ENCODE results near the gene TSPAN3. TPM values are rescaled to one million over a fixed set of nuclear protein-coding genes. Genes with fewer than 3 reads are reported as not detected.

Gene TSPAN3
- total RNA-seq, 1 experiment from 2014 or later: 84.9 TPM

DNA sequence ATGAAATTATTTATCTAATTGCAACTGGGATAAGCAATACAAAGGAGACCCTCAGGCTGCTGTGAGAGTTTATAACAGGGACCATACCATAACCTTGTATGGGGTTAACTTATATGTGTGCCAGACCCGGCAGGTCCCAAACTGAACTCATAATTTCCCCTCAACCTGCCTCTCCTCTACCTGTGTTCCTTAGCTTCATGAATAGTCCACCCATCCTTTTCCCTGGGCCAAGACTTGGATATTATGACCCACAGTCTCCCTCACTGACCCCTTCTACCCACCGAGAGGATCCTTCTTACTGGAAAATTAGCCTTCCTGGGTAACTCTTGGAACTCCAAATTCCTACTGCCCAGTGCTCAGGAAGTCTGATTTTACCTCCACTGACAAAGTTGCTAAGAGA lies 3.4 kb upstream of the TSPAN3 start (continued):
- TF ChIP-seq, protein P1, sequence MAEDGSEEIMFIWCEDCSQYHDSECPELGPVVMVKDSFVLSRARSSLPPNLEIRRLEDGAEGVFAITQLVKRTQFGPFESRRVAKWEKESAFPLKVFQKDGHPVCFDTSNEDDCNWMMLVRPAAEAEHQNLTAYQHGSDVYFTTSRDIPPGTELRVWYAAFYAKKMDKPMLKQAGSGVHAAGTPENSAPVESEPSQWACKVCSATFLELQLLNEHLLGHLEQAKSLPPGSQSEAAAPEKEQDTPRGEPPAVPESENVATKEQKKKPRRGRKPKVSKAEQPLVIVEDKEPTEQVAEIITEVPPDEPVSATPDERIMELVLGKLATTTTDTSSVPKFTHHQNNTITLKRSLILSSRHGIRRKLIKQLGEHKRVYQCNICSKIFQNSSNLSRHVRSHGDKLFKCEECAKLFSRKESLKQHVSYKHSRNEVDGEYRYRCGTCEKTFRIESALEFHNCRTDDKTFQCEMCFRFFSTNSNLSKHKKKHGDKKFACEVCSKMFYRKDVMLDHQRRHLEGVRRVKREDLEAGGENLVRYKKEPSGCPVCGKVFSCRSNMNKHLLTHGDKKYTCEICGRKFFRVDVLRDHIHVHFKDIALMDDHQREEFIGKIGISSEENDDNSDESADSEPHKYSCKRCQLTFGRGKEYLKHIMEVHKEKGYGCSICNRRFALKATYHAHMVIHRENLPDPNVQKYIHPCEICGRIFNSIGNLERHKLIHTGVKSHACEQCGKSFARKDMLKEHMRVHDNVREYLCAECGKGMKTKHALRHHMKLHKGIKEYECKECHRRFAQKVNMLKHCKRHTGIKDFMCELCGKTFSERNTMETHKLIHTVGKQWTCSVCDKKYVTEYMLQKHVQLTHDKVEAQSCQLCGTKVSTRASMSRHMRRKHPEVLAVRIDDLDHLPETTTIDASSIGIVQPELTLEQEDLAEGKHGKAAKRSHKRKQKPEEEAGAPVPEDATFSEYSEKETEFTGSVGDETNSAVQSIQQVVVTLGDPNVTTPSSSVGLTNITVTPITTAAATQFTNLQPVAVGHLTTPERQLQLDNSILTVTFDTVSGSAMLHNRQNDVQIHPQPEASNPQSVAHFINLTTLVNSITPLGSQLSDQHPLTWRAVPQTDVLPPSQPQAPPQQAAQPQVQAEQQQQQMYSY (CRISPR knock-in tag; IDR thresholded peaks at IDR 0.05): no peak

DNA sequence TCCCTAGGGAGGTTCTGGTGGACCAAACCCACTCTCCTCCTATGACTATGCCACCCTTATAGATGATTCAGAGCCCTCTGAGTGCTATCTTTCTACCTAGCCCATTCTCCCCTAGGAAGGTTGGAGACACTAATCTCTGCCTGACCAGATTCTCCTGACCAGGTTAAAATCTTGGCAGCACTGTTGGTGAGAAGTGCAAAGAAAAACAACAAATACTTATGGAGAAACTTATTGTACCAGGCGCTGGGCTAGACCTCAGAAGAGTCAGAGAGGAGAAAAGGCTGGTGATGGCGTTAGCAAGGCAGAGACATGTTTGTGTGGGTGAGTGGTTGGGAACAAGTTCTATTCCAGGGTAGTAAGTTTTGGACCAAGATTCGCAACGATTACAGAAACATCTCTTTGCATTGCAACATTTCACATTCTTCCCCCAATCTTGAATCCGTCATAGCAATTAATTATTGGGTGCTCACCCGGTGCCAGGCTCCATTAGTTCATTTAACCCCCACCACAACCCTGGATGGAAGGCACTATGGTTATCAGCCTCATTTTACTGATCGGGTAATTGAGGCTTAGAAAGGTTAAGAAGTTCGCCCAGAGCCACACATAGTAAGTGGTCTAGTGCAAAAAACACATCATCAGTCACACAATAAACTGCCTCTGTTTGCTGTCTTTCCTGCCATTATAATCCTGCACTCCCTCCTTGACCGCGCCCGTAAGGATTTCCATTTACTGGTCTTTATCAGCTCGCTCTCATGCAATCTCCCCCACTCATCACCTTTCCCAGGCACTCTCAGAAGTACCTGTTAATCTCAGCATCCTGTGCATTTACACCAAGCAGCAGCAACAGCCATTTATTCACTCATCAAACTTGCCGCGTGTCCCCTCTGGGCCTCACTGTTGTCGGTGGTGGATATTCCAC lies 655 bp upstream of the TSPAN3 start:
- Mint-ChIP-seq H3K9me3 (no peaks in the 10 kb centered on the region), H3K4me1 (peaks cover 19% of the 10 kb centered on the region), H3K36me3 (no peaks in the 10 kb centered on the region; the same call in 1 of the 2 replicates), H3K4me3 (peak overlapping the region; percentile 51), H3K27ac (no peak overlapping the region), H3K27me3 (ENCODE audit: low read depth) (peaks cover 7% of the 10 kb centered on the region)
- no peak; the same call in 1 of the 2 replicates for ATAC-seq
- no peak for DNase-seq (ENCODE audit: low spot score)
- ChIA-PET CTCF (interaction anchor here (0.6 to 1.0 kb wide), 3 partner anchors 36 to 472 kb away, joined by 5 to 7 read pairs (median 5); no protein-coding TSS in a partner anchor), POLR2A (interaction anchor here (0.6 to 1.1 kb wide), 6 partner anchors 11 to 512 kb away, joined by 3 to 5 read pairs (median 3); no protein-coding TSS in a partner anchor)
- TF ChIP-seq ETV6 (CRISPR knock-in tag; IDR thresholded peaks at IDR 0.05): no peak

DNA sequence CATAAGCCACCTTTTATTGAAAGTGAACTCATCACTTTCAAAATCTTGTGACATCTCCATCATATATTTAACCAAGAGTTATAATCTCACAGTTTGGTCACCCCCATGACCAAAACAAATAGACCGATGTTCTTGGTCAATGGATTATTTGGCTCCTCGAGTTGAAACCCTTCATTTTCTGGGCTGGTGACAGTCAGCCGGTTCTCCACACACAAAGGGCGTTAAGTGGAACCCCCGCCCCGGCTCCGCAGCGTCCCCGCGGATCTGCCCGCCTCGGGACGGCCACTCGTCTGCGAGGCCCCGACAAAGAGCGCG lies 772 bp downstream of the TSPAN3 start:
- ChIA-PET CTCF (interaction anchor here (1.0 kb wide), 1 partner anchor 35 kb away, joined by 4 read pairs; no protein-coding TSS in a partner anchor), POLR2A (no interaction called here)
- no peak for DNase-seq (ENCODE audit: low spot score)
- Mint-ChIP-seq H3K27ac (no peak overlapping the region), H3K27me3 (ENCODE audit: low read depth) (peaks cover 7% of the 10 kb centered on the region), H3K4me1 (peaks cover 19% of the 10 kb centered on the region), H3K9me3 (no peaks in the 10 kb centered on the region), H3K4me3 (peak overlapping the region; percentile 79), H3K36me3 (no peaks in the 10 kb centered on the region; the same call in 1 of the 2 replicates)
- ATAC-seq: no peak
- TF ChIP-seq, protein P2, sequence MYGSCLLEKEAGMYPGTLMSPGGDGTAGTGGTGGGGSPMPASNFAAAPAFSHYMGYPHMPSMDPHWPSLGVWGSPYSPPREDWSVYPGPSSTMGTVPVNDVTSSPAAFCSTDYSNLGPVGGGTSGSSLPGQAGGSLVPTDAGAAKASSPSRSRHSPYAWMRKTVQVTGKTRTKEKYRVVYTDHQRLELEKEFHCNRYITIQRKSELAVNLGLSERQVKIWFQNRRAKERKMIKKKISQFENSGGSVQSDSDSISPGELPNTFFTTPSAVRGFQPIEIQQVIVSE (CRISPR knock-in tag; IDR thresholded peaks at IDR 0.05; ENCODE audit: borderline replicate concordance): no peak
- TF ChIP-seq, protein P3, sequence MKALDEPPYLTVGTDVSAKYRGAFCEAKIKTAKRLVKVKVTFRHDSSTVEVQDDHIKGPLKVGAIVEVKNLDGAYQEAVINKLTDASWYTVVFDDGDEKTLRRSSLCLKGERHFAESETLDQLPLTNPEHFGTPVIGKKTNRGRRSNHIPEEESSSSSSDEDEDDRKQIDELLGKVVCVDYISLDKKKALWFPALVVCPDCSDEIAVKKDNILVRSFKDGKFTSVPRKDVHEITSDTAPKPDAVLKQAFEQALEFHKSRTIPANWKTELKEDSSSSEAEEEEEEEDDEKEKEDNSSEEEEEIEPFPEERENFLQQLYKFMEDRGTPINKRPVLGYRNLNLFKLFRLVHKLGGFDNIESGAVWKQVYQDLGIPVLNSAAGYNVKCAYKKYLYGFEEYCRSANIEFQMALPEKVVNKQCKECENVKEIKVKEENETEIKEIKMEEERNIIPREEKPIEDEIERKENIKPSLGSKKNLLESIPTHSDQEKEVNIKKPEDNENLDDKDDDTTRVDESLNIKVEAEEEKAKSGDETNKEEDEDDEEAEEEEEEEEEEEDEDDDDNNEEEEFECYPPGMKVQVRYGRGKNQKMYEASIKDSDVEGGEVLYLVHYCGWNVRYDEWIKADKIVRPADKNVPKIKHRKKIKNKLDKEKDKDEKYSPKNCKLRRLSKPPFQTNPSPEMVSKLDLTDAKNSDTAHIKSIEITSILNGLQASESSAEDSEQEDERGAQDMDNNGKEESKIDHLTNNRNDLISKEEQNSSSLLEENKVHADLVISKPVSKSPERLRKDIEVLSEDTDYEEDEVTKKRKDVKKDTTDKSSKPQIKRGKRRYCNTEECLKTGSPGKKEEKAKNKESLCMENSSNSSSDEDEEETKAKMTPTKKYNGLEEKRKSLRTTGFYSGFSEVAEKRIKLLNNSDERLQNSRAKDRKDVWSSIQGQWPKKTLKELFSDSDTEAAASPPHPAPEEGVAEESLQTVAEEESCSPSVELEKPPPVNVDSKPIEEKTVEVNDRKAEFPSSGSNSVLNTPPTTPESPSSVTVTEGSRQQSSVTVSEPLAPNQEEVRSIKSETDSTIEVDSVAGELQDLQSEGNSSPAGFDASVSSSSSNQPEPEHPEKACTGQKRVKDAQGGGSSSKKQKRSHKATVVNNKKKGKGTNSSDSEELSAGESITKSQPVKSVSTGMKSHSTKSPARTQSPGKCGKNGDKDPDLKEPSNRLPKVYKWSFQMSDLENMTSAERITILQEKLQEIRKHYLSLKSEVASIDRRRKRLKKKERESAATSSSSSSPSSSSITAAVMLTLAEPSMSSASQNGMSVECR (CRISPR knock-in tag; IDR thresholded peaks at IDR 0.05; ENCODE audit: borderline replicate concordance): no peak
- TF ChIP-seq TP53 (CRISPR knock-in tag; IDR thresholded peaks at IDR 0.05): no peak
- TF ChIP-seq, protein P4, sequence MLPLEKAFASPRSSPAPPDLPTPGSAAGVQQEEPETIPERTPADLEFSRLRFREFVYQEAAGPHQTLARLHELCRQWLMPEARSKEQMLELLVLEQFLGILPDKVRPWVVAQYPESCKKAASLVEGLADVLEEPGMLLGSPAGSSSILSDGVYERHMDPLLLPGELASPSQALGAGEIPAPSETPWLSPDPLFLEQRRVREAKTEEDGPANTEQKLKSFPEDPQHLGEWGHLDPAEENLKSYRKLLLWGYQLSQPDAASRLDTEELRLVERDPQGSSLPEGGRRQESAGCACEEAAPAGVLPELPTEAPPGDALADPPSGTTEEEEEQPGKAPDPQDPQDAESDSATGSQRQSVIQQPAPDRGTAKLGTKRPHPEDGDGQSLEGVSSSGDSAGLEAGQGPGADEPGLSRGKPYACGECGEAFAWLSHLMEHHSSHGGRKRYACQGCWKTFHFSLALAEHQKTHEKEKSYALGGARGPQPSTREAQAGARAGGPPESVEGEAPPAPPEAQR (CRISPR knock-in tag; IDR thresholded peaks at IDR 0.05): no peak
- TF ChIP-seq, protein P5, sequence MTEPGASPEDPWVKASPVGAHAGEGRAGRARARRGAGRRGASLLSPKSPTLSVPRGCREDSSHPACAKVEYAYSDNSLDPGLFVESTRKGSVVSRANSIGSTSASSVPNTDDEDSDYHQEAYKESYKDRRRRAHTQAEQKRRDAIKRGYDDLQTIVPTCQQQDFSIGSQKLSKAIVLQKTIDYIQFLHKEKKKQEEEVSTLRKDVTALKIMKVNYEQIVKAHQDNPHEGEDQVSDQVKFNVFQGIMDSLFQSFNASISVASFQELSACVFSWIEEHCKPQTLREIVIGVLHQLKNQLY (CRISPR knock-in tag; IDR thresholded peaks at IDR 0.05): no peak
- TF ChIP-seq, protein P6, sequence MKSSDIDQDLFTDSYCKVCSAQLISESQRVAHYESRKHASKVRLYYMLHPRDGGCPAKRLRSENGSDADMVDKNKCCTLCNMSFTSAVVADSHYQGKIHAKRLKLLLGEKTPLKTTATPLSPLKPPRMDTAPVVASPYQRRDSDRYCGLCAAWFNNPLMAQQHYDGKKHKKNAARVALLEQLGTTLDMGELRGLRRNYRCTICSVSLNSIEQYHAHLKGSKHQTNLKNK (CRISPR knock-in tag; IDR thresholded peaks at IDR 0.05): no peak
- TF ChIP-seq, protein P7, sequence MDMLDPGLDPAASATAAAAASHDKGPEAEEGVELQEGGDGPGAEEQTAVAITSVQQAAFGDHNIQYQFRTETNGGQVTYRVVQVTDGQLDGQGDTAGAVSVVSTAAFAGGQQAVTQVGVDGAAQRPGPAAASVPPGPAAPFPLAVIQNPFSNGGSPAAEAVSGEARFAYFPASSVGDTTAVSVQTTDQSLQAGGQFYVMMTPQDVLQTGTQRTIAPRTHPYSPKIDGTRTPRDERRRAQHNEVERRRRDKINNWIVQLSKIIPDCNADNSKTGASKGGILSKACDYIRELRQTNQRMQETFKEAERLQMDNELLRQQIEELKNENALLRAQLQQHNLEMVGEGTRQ (CRISPR knock-in tag; IDR thresholded peaks at IDR 0.05): no peak
- TF ChIP-seq, protein P8, sequence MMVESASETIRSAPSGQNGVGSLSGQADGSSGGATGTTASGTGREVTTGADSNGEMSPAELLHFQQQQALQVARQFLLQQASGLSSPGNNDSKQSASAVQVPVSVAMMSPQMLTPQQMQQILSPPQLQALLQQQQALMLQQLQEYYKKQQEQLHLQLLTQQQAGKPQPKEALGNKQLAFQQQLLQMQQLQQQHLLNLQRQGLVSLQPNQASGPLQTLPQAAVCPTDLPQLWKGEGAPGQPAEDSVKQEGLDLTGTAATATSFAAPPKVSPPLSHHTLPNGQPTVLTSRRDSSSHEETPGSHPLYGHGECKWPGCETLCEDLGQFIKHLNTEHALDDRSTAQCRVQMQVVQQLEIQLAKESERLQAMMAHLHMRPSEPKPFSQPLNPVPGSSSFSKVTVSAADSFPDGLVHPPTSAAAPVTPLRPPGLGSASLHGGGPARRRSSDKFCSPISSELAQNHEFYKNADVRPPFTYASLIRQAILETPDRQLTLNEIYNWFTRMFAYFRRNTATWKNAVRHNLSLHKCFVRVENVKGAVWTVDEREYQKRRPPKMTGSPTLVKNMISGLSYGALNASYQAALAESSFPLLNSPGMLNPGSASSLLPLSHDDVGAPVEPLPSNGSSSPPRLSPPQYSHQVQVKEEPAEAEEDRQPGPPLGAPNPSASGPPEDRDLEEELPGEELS (CRISPR knock-in tag; IDR thresholded peaks at IDR 0.05): no peak
- TF ChIP-seq, protein P9, sequence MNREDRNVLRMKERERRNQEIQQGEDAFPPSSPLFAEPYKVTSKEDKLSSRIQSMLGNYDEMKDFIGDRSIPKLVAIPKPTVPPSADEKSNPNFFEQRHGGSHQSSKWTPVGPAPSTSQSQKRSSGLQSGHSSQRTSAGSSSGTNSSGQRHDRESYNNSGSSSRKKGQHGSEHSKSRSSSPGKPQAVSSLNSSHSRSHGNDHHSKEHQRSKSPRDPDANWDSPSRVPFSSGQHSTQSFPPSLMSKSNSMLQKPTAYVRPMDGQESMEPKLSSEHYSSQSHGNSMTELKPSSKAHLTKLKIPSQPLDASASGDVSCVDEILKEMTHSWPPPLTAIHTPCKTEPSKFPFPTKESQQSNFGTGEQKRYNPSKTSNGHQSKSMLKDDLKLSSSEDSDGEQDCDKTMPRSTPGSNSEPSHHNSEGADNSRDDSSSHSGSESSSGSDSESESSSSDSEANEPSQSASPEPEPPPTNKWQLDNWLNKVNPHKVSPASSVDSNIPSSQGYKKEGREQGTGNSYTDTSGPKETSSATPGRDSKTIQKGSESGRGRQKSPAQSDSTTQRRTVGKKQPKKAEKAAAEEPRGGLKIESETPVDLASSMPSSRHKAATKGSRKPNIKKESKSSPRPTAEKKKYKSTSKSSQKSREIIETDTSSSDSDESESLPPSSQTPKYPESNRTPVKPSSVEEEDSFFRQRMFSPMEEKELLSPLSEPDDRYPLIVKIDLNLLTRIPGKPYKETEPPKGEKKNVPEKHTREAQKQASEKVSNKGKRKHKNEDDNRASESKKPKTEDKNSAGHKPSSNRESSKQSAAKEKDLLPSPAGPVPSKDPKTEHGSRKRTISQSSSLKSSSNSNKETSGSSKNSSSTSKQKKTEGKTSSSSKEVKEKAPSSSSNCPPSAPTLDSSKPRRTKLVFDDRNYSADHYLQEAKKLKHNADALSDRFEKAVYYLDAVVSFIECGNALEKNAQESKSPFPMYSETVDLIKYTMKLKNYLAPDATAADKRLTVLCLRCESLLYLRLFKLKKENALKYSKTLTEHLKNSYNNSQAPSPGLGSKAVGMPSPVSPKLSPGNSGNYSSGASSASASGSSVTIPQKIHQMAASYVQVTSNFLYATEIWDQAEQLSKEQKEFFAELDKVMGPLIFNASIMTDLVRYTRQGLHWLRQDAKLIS (CRISPR knock-in tag; IDR thresholded peaks at IDR 0.05; ENCODE audit: borderline replicate concordance): no peak

Measured in WTC11 (cell line).